Loucy (cell line): Measurements from ENCODE around the gene CYTH1.
A peak's percentile ranks its signal among the peaks of the same experiment; 100 is the strongest.

Source experiments
- H2AFZ ChIP-seq: fragments of 200-600 bp; sonication (generic); 2 replicates; pipeline ENCODE4 v1.6.0; 2016; ENCODE audit warnings: antibody characterized with exemption, mild to moderate bottlenecking, low read length, moderate library complexity
- H3F3A ChIP-seq: fragments of 200-600 bp; 2 replicates; pipeline ENCODE4 v1.6.0; 2016; ENCODE audit warnings: antibody characterized with exemption, low read depth, mild to moderate bottlenecking
- H3K27me3 ChIP-seq: fragments of 200-600 bp; sonication (generic); 2 replicates; pipeline ENCODE4 v1.6.1; 2014; ENCODE audit warnings: low read length, mild to moderate bottlenecking; ENCODE audit not compliant: insufficient read depth, poor library complexity, severe bottlenecking
- H3K36me3 ChIP-seq: fragments of 200-600 bp; sonication (generic); 2 replicates; pipeline ENCODE4 v1.6.1; 2016; ENCODE audit warnings: low read length; ENCODE audit not compliant: insufficient read depth
- H3K4me1 ChIP-seq: fragments of 200-600 bp; sonication (generic); 2 replicates; pipeline ENCODE4 v1.5.1; 2014; ENCODE audit warnings: low read length, mild to moderate bottlenecking; ENCODE audit not compliant: insufficient read depth, poor library complexity, severe bottlenecking
- H3K4me2 ChIP-seq: fragments of 200-600 bp; sonication (generic); 2 replicates; pipeline ENCODE4 v1.6.0; 2014; ENCODE audit warnings: antibody characterized with exemption, low read length, low read depth, mild to moderate bottlenecking; ENCODE audit not compliant: poor library complexity, severe bottlenecking
- H3K4me3 ChIP-seq: fragments of 200-600 bp; sonication (generic); 2 replicates; pipeline ENCODE4 v1.5.1; 2014; ENCODE audit warnings: low read length, mild to moderate bottlenecking, mixed read lengths; ENCODE audit not compliant: poor library complexity, severe bottlenecking
- H3K79me2 ChIP-seq: fragments of 200-600 bp; sonication (generic); 2 replicates; pipeline ENCODE4 v1.6.1; 2014; ENCODE audit warnings: low read length; ENCODE audit not compliant: insufficient read depth
- H3K9ac ChIP-seq: fragments of 200-600 bp; sonication (generic); 2 replicates; pipeline ENCODE4 v1.6.0; 2014; ENCODE audit warnings: mild to moderate bottlenecking, low read depth, low read length, moderate library complexity; ENCODE audit not compliant: poor library complexity, severe bottlenecking
- H3K9me2 ChIP-seq: fragments of 200-600 bp; sonication (generic); replicated peaks from 2 replicates; pipeline ENCODE4 v1.6.1; 2016; ENCODE audit warnings: low read depth, low read length, mixed read lengths
- H3K9me3 ChIP-seq: fragments of 200-600 bp; sonication (generic); 2 replicates; pipeline ENCODE4 v1.6.1; 2014; ENCODE audit warnings: mild to moderate bottlenecking, antibody characterized with exemption, low read length, low read depth; ENCODE audit not compliant: insufficient read depth
- H4K20me1 ChIP-seq: fragments of 200-600 bp; sonication (generic); 2 replicates; pipeline ENCODE4 v1.6.0; 2014; ENCODE audit warnings: antibody characterized with exemption, low read length, mild to moderate bottlenecking; ENCODE audit not compliant: insufficient read depth, poor library complexity, severe bottlenecking
- EZH2phosphoT487 ChIP-seq: fragments of 200-600 bp; IDR thresholded peaks from 2 replicates; pipeline ENCODE4 v1.6.1; 2018; ENCODE audit warnings: antibody characterized with exemption, mild to moderate bottlenecking, moderate library complexity, borderline replicate concordance
- TF ChIP-seq, protein P1 (sequence below): fragments of 200-600 bp; sonication (generic); conservative IDR thresholded peaks from 2 replicates; pipeline ENCODE4 v1.5.1; 2014; ENCODE audit warnings: mild to moderate bottlenecking, antibody characterized with exemption, low read length

The CYTH1 gene

DNA sequence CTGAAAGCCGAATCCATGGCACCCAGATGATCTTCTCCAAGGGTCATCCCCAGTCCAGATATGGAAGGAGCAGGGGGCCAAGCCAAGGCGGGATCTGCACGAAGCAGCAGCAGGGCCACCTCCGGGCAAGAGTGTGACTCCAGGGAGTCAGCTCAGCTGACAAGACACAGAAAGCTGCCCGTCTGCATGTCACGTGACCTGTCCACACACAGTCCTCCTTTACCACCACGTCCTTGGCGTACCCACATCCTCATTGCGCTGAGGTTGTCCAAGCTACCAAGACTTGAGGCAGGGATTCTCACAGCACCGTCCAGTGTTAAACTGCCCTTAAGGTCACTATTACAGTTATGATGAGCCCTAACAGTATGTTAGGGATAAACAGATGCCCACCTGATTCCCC lies 11.3 kb upstream of the CYTH1 start:
- Histone ChIP-seq H3K79me2 (no peaks in the 10 kb centered on the region), H2AFZ (no peak overlapping the region), H3K27me3 (no peaks in the 10 kb centered on the region), H3K36me3 (peaks cover 35% of the 10 kb centered on the region; the same call in 1 of the 2 replicates), H3K4me3 (no peak overlapping the region), H3F3A (no peaks in the 10 kb centered on the region), H4K20me1 (no peaks in the 10 kb centered on the region), H3K9me3 (no peaks in the 10 kb centered on the region), H3K9ac (no peak overlapping the region), H3K4me2 (no peak overlapping the region), H3K4me1 (no peaks in the 10 kb centered on the region), H3K9me2 (no peaks in the 10 kb centered on the region)
- TF ChIP-seq EZH2phosphoT487: no peak
- TF ChIP-seq, protein P1, sequence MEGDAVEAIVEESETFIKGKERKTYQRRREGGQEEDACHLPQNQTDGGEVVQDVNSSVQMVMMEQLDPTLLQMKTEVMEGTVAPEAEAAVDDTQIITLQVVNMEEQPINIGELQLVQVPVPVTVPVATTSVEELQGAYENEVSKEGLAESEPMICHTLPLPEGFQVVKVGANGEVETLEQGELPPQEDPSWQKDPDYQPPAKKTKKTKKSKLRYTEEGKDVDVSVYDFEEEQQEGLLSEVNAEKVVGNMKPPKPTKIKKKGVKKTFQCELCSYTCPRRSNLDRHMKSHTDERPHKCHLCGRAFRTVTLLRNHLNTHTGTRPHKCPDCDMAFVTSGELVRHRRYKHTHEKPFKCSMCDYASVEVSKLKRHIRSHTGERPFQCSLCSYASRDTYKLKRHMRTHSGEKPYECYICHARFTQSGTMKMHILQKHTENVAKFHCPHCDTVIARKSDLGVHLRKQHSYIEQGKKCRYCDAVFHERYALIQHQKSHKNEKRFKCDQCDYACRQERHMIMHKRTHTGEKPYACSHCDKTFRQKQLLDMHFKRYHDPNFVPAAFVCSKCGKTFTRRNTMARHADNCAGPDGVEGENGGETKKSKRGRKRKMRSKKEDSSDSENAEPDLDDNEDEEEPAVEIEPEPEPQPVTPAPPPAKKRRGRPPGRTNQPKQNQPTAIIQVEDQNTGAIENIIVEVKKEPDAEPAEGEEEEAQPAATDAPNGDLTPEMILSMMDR: no peak

DNA sequence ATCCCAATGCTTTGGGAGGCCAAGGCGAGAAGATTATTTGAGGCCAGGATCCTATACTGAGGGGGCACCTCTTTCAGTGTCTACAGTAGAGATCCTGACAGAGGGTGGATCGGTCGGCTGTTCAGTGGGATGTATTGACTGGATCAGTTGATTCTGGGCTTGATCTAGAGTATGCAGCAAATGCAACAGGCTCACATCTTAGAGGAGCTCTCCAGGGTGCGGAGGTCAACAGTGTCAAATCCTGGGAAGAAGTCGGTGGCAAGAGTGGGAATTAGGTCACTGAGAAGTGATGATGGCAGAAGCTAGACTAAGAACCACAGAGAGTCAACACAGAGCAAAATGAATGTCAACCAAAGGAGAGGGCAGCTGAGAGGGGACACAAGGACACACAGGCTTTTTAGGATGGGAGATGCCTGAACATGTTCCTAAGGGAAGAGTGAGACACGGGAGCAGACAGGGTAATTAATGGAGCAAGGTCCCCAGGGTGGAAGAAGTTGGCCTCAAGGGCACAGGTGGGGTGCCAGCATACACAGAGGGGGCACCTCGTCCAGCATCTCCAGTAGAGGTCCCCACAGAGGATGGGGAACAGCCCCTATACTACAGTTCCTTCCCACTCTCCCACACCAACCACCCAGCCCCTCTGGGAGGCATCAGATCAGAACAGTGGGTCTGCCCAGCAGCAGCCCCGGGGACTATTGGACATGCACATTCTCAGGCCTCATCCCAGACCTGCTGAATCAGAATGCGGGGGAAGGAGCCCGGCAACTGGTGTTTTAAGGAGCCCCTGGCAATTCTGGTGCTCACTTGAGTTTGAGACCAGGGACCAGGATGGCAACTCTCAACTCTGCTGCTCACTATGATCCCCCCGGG lies 10.0 kb upstream of the CYTH1 start:
- Histone ChIP-seq H3K27me3 (no peaks in the 10 kb centered on the region), H3K9me2 (no peaks in the 10 kb centered on the region), H3K79me2 (no peaks in the 10 kb centered on the region), H3K36me3 (peaks cover 22% of the 10 kb centered on the region; the same call in 1 of the 2 replicates), H3K4me2 (no peak overlapping the region), H3K4me1 (no peaks in the 10 kb centered on the region), H3K9me3 (no peaks in the 10 kb centered on the region), H3K4me3 (no peak overlapping the region), H4K20me1 (no peaks in the 10 kb centered on the region), H2AFZ (no peak overlapping the region), H3K9ac (peak overlapping the region; percentile 15), H3F3A (no peaks in the 10 kb centered on the region)
- no peak for TF ChIP-seq EZH2phosphoT487
- TF ChIP-seq, protein P1: peak; percentile 23

DNA sequence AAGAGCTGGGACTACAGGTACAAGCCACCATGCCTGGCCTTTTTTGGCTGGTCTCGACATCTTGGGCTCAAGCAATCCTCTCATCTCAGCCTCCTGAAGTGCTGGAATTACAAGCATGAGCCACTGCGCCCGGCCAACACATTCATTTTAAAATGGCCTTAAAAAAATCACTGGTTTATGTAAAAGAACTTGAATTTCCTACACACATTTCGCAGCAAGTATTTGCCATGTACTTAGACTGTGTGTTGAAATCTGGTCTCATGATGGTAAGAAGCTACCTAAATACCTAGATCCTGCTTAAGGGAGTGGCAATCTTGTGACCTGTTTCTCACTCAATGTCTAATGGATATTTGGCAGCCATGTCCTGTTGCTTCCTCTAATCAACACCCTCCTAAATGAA lies 8.5 kb upstream of the CYTH1 start:
- H3K27me3 ChIP-seq: no peaks in the 10 kb centered on the region
- no peak for TF ChIP-seq EZH2phosphoT487
- no peaks in the 10 kb centered on the region for H4K20me1 ChIP-seq
- no peaks in the 10 kb centered on the region for H3K9me2 ChIP-seq
- no peaks in the 10 kb centered on the region for H3F3A ChIP-seq
- H3K9me3 ChIP-seq: no peaks in the 10 kb centered on the region
- H3K4me2 ChIP-seq: no peak overlapping the region
- H2AFZ ChIP-seq: no peak overlapping the region
- H3K4me1 ChIP-seq: no peaks in the 10 kb centered on the region
- H3K4me3 ChIP-seq: no peak overlapping the region
- peaks cover 7% of the 10 kb centered on the region; the same call in 1 of the 2 replicates for H3K36me3 ChIP-seq
- no peaks in the 10 kb centered on the region for H3K79me2 ChIP-seq
- H3K9ac ChIP-seq: no peak overlapping the region
